ENCODE data around the gene DPYSL4.
A peak's percentile ranks its signal among the peaks of the same experiment; 100 is the strongest.

DPYSL4 gene

GRCh38 chr10:132248455-132249225 lies 61.9 kb downstream of the DPYSL4 start:
- DNase-seq = peak; percentile 53

- DNase-seq = no peak
Measured at GRCh38 chr10:132249226-132249724, 62.5 kb downstream of the DPYSL4 start.

- no peak for DNase-seq
Measured at GRCh38 chr10:132249824-132250375, 63.2 kb downstream of the DPYSL4 start.

- DNase-seq = no peak
Measured at GRCh38 chr10:132250481-132251475, 64.0 kb downstream of the DPYSL4 start.

GRCh38 chr10:132251928-132252327 lies 65.2 kb downstream of the DPYSL4 start:
- no peak for DNase-seq

GRCh38 chr10:132252412-132252811 lies 65.7 kb downstream of the DPYSL4 start:
- DNase-seq = no peak

GRCh38 chr10:132253092-132253687 lies 66.4 kb downstream of the DPYSL4 start:
- no peak for DNase-seq

GRCh38 chr10:132254841-132255240 lies 68.1 kb downstream of the DPYSL4 start:
- no peak for DNase-seq

Measured in COR-L47 (cell line).